ENCODE results near the gene NCKAP5.

Gene NCKAP5

GRCh38 chr2:133599211-133599803 lies 31.0 kb upstream of the NCKAP5 start:
- TF ChIP-seq CTCF (IDR thresholded peaks at IDR 0.05; ENCODE audit: insufficient read depth, low read length, poor library complexity, severe bottlenecking), result no peak
- Histone ChIP-seq H3K27me3 (replicated peaks; ENCODE audit: control insufficient read depth, insufficient read depth, low read length) (no peaks in the 10 kb centered on the region; the same call in 1 of the 2 replicates), H3K4me3 (replicated peaks; ENCODE audit: low read depth, low read length) (no peak overlapping the region), H3K36me3 (ENCODE audit: control insufficient read depth, insufficient read depth, low read length) (no peaks in the 10 kb centered on the region)
- no peak for DNase-seq (ENCODE audit: extremely low read depth, insufficient read length)

- no peaks in the 10 kb centered on the region; the same call in 1 of the 2 replicates for H3K27me3 ChIP-seq (replicated peaks; ENCODE audit: control insufficient read depth, insufficient read depth, low read length)
- no peak for DNase-seq (ENCODE audit: extremely low read depth, insufficient read length)
Observed at GRCh38 chr2:133598769-133599168, 30.5 kb upstream of the NCKAP5 start.

GRCh38 chr2:133596701-133597393 lies 28.6 kb upstream of the NCKAP5 start:
- DNase-seq (ENCODE audit: extremely low read depth, insufficient read length), result no peak
- H3K36me3 ChIP-seq (ENCODE audit: control insufficient read depth, insufficient read depth, low read length), result no peaks in the 10 kb centered on the region
- H3K4me3 ChIP-seq (replicated peaks; ENCODE audit: low read depth, low read length), result no peak overlapping the region
- TF ChIP-seq CTCF (IDR thresholded peaks at IDR 0.05; ENCODE audit: insufficient read depth, low read length, poor library complexity, severe bottlenecking), result no peak
- H3K27me3 ChIP-seq (replicated peaks; ENCODE audit: control insufficient read depth, insufficient read depth, low read length), result no peaks in the 10 kb centered on the region; the same call in 1 of the 2 replicates

More at GRCh38 chr2:133598769-133599168, 30.5 kb upstream of the NCKAP5 start:
- TF ChIP-seq CTCF (IDR thresholded peaks at IDR 0.05; ENCODE audit: insufficient read depth, low read length, poor library complexity, severe bottlenecking), result no peak
- H3K4me3 ChIP-seq (replicated peaks; ENCODE audit: low read depth, low read length), result no peak overlapping the region
- H3K36me3 ChIP-seq (ENCODE audit: control insufficient read depth, insufficient read depth, low read length), result no peaks in the 10 kb centered on the region

GRCh38 chr2:133591164-133591563 lies 22.9 kb upstream of the NCKAP5 start:
- DNase-seq (ENCODE audit: extremely low read depth, insufficient read length), result no peak
- no peaks in the 10 kb centered on the region; the same call in 1 of the 2 replicates for H3K27me3 ChIP-seq (replicated peaks; ENCODE audit: control insufficient read depth, insufficient read depth, low read length)
- TF ChIP-seq CTCF (IDR thresholded peaks at IDR 0.05; ENCODE audit: insufficient read depth, low read length, poor library complexity, severe bottlenecking), result no peak

GRCh38 chr2:133589456-133589855 lies 21.2 kb upstream of the NCKAP5 start:
- no peak overlapping the region for H3K4me3 ChIP-seq (replicated peaks; ENCODE audit: low read depth, low read length)
- H3K36me3 ChIP-seq (ENCODE audit: control insufficient read depth, insufficient read depth, low read length), result no peaks in the 10 kb centered on the region
- TF ChIP-seq CTCF (IDR thresholded peaks at IDR 0.05; ENCODE audit: insufficient read depth, low read length, poor library complexity, severe bottlenecking), result no peak
- no peaks in the 10 kb centered on the region; the same call in 1 of the 2 replicates for H3K27me3 ChIP-seq (replicated peaks; ENCODE audit: control insufficient read depth, insufficient read depth, low read length)
- DNase-seq (ENCODE audit: extremely low read depth, insufficient read length), result no peak

More at GRCh38 chr2:133591164-133591563, 22.9 kb upstream of the NCKAP5 start:
- Histone ChIP-seq H3K4me3 (replicated peaks; ENCODE audit: low read depth, low read length) (no peak overlapping the region), H3K36me3 (ENCODE audit: control insufficient read depth, insufficient read depth, low read length) (no peaks in the 10 kb centered on the region)

Data from GM06990 (cell line).